ENCODE data around the gene JADE2.

- TF ChIP-seq EZH2phosphoT487 (IDR thresholded peaks at IDR 0.05; ENCODE audit: borderline replicate concordance, low read length): no peak
- TF ChIP-seq, protein P1, sequence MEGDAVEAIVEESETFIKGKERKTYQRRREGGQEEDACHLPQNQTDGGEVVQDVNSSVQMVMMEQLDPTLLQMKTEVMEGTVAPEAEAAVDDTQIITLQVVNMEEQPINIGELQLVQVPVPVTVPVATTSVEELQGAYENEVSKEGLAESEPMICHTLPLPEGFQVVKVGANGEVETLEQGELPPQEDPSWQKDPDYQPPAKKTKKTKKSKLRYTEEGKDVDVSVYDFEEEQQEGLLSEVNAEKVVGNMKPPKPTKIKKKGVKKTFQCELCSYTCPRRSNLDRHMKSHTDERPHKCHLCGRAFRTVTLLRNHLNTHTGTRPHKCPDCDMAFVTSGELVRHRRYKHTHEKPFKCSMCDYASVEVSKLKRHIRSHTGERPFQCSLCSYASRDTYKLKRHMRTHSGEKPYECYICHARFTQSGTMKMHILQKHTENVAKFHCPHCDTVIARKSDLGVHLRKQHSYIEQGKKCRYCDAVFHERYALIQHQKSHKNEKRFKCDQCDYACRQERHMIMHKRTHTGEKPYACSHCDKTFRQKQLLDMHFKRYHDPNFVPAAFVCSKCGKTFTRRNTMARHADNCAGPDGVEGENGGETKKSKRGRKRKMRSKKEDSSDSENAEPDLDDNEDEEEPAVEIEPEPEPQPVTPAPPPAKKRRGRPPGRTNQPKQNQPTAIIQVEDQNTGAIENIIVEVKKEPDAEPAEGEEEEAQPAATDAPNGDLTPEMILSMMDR (IDR thresholded peaks at IDR 0.05; ENCODE audit: low read depth, low read length, poor library complexity, severe bottlenecking): no peak
Measured at GRCh38 chr5:134609232-134609851, 83.9 kb downstream of the JADE2 start.

All from DOHH2 (cell line).